ENCODE data around the gene RPS24. TPM values are rescaled to one million over a fixed set of nuclear protein-coding genes. Genes with fewer than 3 reads are reported as not detected.

RPS24 gene
- total and polyA plus RNA-seq, 8 donors, result 1,239 to 4,429 (median 3,593) TPM

- Histone ChIP-seq H3K4me3 (peak overlapping the region; percentile 79 to 81), H3K27me3 (no peaks in the 10 kb centered on the region), H3K27ac (peak overlapping the region; percentile 82 to 85), H3K36me3 (peaks cover 0 to 33% of the 10 kb centered on the region in 2 donors), H3K4me1 (peaks cover 9 to 31% of the 10 kb centered on the region in 2 donors), H3K9me3 (no peaks in the 10 kb centered on the region)
- no peak for TF ChIP-seq CTCF (IDR thresholded peaks at IDR 0.05)
- peak; percentile 34 for ATAC-seq
- intact Hi-C loops (cut with DNase I), result no loop called here
- DNase-seq, result peak in 2 of 4 donors; percentile 24 to 41
Measured at GRCh38 chr10:78028438-78029268, 5.0 kb upstream of the RPS24 start.

DNA sequence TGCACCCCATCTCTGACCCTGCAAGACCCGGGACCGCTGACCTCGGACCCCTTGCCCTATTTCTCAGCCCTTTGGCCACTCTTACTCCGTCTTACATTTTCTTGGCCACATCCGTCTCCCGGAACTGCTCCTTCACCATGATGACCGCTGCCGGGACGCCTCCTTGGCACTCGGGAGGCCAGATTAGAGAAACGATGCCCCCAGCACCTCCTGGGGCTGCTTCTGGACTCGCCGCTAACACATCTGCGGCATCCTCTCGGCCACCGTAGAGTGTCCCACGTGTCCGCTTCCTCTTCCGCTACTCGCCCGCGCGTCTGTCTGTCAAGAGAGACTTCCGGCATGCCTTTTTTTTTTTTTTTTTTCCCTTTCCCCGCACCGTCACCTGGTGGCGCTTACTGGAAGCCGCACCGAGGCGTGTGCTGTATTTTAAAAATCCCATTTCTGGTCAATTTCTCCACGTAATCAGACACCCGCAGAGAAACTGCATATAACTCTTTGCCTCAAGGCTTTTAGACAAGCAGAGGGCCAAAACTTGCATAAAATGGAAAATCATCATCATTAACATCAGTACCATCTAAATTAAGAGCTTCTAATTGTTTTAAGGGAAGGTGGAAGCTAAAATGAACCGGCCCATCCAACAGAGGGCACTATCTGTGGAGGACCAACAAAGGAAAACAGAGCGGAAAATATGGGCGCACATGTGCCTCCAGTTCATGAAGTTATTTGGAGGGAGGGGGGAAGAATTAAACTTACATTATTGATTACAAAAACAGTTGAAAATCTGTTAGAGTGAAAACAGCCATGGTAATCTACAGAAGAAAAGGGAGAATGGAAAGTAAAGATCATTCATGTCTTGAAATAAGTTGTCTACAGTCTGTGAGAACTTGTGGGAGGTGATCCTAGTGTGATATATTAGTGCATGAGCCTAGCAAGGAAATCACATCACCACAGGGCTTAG, 4.1 kb upstream of the RPS24 start, which contains the start of gene POLR3A:
Gene POLR3A, minus strand, starts transcription at position 247 of the 958 bp plus-strand sequence. Its CDS starts 108 bp downstream, at position 139.
- TF ChIP-seq CTCF (IDR thresholded peaks at IDR 0.05), result peak; percentile 57 to 63
- intact Hi-C loops (cut with DNase I), result no loop called here
- H3K36me3 ChIP-seq, result peaks cover 0 to 24% of the 10 kb centered on the region in 2 donors
- H3K27me3 ChIP-seq, result no peaks in the 10 kb centered on the region
- H3K27ac ChIP-seq, result peak within 1 kb of the TSS; percentile 82 to 85
- ATAC-seq (peak; percentile 79), DNase-seq (peak; percentile 93 to 97 (median 95))
- H3K9me3 ChIP-seq, result no peaks in the 10 kb centered on the region
- peaks cover 11 to 35% of the 10 kb centered on the region in 2 donors for H3K4me1 ChIP-seq
- peak within 1 kb of the TSS; percentile 79 to 81 for H3K4me3 ChIP-seq

DNA sequence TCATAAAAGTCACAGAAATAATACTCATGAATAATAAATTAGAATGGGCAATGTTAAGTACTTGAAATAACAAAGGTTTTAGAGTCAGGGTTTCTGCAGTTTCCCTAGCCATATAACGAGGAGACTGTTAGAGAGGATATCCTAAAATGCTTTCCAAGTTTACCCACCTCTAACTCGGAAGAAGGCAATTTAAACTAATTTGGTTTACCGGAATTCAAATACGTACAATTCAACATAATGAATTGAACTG, 351 bp upstream of the RPS24 start:
- intact Hi-C loops (cut with DNase I), result no loop called here
- Histone ChIP-seq H3K9me3 (no peaks in the 10 kb centered on the region), H3K36me3 (peaks cover 0 to 35% of the 10 kb centered on the region in 2 donors), H3K27ac (peak overlapping the region; percentile 58 to 79), H3K4me1 (peaks cover 18 to 56% of the 10 kb centered on the region in 2 donors), H3K27me3 (no peaks in the 10 kb centered on the region), H3K4me3 (peak overlapping the region; percentile 11 to 75)
- DNase-seq (no peak), ATAC-seq (no peak)
- TF ChIP-seq CTCF (IDR thresholded peaks at IDR 0.05), result no peak

DNA sequence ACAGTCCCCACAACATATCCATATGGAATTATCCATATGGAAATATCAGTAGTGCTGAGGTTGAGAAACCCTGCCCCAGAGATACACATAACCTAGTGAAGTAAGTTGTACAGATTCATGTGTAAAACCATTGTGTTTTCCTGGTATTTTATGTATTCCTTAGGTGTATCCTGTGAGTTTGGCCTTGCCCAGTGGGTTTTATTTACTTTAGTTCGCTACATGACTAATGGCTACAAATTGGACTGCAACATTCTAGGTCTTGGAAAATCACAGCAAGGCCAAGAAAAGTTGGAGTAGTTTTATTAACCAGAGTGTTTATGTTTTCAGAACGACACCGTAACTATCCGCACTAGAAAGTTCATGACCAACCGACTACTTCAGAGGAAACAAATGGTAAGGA, 1.4 kb downstream of the RPS24 start:
- peak overlapping the region in 1 of 2 donors; percentile 75 for H3K4me3 ChIP-seq

More for the DNA sequence above, 1.4 kb downstream of the RPS24 start:
- peaks cover 0 to 52% of the 10 kb centered on the region in 2 donors for H3K36me3 ChIP-seq
- H3K9me3 ChIP-seq, result no peaks in the 10 kb centered on the region
- intact Hi-C loops (cut with DNase I), result no loop called here
- H3K4me1 ChIP-seq, result peaks cover 18 to 66% of the 10 kb centered on the region in 2 donors
- ATAC-seq (no peak), DNase-seq (no peak)
- no peak for TF ChIP-seq CTCF (IDR thresholded peaks at IDR 0.05)
- H3K27me3 ChIP-seq, result no peaks in the 10 kb centered on the region
- H3K27ac ChIP-seq, result peak overlapping the region in 1 of 2 donors; percentile 14

Measured in left lung (tissue), 10 donors.